BE2C (cell line): ENCODE results near the gene CACTIN.

Experiments
- DNase-seq: peaks from one replicate; pipeline ENCODE4 v3.0.0-alpha.2; 2020
- H3K27me3 ChIP-seq: fragments of 250-450 bp; sonication (Bioruptor Pico); 2 replicates; pipeline ENCODE4 v1.5.1; 2020; ENCODE audit warnings: mild to moderate bottlenecking
- H3K36me3 ChIP-seq: fragments of 250-450 bp; sonication (Bioruptor Pico); 2 replicates; pipeline ENCODE4 v1.5.1; 2020; ENCODE audit warnings: mild to moderate bottlenecking
- H3K4me1 ChIP-seq: fragments of 250-450 bp; sonication (Bioruptor Pico); 2 replicates; pipeline ENCODE4 v1.5.1; 2020
- H3K4me3 ChIP-seq: 2 replicates; pipeline ENCODE4 v1.5.1; 2011; ENCODE audit warnings: low read depth, low read length
- H3K9me3 ChIP-seq: fragments of 250-450 bp; sonication (Bioruptor Pico); 2 replicates; pipeline ENCODE4 v1.5.1; 2020
- TF ChIP-seq, protein P1 (sequence below): IDR thresholded peaks from 2 replicates; pipeline ENCODE4 v1.5.1; 2012; ENCODE audit warnings: mild to moderate bottlenecking, low read depth, low read length

Gene CACTIN

GRCh38 chr19:3637621-3638020 is 11.0 kb upstream of the CACTIN start:
- Histone ChIP-seq H3K9me3 (no peaks in the 10 kb centered on the region), H3K27me3 (no peaks in the 10 kb centered on the region), H3K4me1 (no peaks in the 10 kb centered on the region), H3K36me3 (no peaks in the 10 kb centered on the region), H3K4me3 (no peak overlapping the region)
- DNase-seq: no peak
- TF ChIP-seq, protein P1, sequence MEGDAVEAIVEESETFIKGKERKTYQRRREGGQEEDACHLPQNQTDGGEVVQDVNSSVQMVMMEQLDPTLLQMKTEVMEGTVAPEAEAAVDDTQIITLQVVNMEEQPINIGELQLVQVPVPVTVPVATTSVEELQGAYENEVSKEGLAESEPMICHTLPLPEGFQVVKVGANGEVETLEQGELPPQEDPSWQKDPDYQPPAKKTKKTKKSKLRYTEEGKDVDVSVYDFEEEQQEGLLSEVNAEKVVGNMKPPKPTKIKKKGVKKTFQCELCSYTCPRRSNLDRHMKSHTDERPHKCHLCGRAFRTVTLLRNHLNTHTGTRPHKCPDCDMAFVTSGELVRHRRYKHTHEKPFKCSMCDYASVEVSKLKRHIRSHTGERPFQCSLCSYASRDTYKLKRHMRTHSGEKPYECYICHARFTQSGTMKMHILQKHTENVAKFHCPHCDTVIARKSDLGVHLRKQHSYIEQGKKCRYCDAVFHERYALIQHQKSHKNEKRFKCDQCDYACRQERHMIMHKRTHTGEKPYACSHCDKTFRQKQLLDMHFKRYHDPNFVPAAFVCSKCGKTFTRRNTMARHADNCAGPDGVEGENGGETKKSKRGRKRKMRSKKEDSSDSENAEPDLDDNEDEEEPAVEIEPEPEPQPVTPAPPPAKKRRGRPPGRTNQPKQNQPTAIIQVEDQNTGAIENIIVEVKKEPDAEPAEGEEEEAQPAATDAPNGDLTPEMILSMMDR: no peak

DNA sequence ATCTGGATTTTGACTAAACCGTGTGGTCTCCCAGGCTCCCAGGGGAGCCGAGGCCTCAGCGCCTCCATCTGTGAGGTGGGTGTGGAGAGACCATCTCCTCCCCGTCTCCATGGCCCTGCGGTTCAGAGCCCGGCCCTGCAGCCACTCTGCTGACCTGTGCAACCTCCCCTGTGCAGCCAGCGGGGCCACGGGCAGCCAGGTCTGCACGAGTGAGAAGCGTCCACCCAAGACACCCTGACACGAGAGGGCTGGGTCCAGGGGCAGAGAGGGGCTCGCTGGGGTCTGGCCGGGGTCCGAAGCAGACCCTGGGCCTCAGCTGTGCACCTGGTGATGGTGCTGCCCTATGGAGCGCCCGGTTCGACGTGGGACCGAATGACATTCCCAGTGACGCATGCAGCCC is 10.4 kb upstream of the CACTIN start:
- Histone ChIP-seq H3K4me3 (no peak overlapping the region), H3K27me3 (no peaks in the 10 kb centered on the region), H3K36me3 (no peaks in the 10 kb centered on the region), H3K4me1 (no peaks in the 10 kb centered on the region), H3K9me3 (no peaks in the 10 kb centered on the region)
- TF ChIP-seq, protein P1: no peak
- no peak for DNase-seq

GRCh38 chr19:3636506-3636905 is 9.9 kb upstream of the CACTIN start:
- DNase-seq: no peak
- TF ChIP-seq, protein P1: no peak
- H3K36me3 ChIP-seq: no peaks in the 10 kb centered on the region
- no peaks in the 10 kb centered on the region for H3K27me3 ChIP-seq
- H3K4me1 ChIP-seq: no peaks in the 10 kb centered on the region
- H3K4me3 ChIP-seq: no peak overlapping the region
- H3K9me3 ChIP-seq: no peaks in the 10 kb centered on the region

DNA sequence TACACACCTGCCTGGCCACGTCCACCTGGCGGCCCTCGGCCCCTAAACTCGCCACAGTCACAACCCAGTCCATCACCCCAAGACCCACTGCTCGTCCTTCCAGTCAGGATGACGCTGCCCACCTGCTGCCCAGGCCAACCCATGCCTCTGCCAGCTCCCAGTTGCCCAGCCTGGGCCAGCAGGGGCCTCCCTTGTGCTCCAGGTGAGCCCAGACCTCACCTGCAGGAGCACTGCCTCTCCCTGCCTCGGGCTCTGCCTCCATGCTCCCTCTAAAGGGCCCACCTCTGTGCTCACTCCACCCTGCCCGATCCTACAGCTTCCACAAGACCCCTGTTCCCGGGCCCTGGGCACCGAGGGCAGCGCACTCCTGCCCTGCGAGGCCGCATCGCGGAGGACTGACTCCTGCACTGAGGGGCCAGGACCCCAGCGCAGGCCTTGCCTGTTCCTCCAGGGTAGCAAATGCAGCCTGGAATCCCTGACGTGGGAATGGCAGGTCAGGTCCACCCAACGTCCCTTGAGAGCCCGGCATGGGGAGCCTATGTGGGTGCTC is 8.0 kb upstream of the CACTIN start:
- Histone ChIP-seq H3K9me3 (no peaks in the 10 kb centered on the region), H3K36me3 (no peaks in the 10 kb centered on the region), H3K4me1 (no peaks in the 10 kb centered on the region), H3K4me3 (no peak overlapping the region), H3K27me3 (no peaks in the 10 kb centered on the region)
- no peak for DNase-seq
- TF ChIP-seq, protein P1: no peak

DNA sequence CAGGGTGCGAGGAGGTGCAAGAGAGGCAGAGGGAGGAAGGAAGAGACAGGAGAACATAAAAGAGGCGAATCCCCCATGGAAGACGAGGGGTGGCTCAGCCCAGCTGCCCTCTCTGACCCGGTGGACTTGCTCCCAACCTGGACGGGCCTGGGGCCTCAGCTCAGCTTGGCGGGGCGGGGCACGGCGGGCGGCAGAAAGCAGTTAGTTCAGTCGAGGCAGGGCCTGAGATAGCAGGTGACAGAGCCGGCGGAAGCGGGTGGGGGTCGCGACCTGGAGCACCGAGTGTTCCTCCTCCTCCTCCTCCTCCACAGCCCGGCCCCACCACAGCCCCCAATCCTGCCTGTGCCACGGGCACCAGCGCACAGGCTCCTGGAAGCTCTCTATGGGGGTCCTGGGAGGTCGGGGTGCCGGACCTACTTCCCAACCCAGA is 7.0 kb upstream of the CACTIN start:
- no peak for DNase-seq
- TF ChIP-seq, protein P1: no peak
- H3K27me3 ChIP-seq: no peaks in the 10 kb centered on the region
- H3K36me3 ChIP-seq: no peaks in the 10 kb centered on the region
- H3K9me3 ChIP-seq: no peaks in the 10 kb centered on the region
- no peak overlapping the region for H3K4me3 ChIP-seq
- no peaks in the 10 kb centered on the region for H3K4me1 ChIP-seq

- no peaks in the 10 kb centered on the region for H3K9me3 ChIP-seq
These were observed 6.4 kb upstream of the CACTIN start for GRCh38 chr19:3632739-3633558.

More at GRCh38 chr19:3632739-3633558, 6.4 kb upstream of the CACTIN start:
- TF ChIP-seq, protein P1: no peak
- DNase-seq: no peak
- Histone ChIP-seq H3K4me3 (no peak overlapping the region), H3K27me3 (no peaks in the 10 kb centered on the region), H3K4me1 (no peaks in the 10 kb centered on the region), H3K36me3 (no peaks in the 10 kb centered on the region)
